ENCODE data around the gene ACKR3. TPM values are rescaled to one million over a fixed set of nuclear protein-coding genes. Genes with fewer than 3 reads are reported as not detected.

The ACKR3 gene
- polyA plus RNA-seq, 1 experiment, result 6.6 TPM

DNA sequence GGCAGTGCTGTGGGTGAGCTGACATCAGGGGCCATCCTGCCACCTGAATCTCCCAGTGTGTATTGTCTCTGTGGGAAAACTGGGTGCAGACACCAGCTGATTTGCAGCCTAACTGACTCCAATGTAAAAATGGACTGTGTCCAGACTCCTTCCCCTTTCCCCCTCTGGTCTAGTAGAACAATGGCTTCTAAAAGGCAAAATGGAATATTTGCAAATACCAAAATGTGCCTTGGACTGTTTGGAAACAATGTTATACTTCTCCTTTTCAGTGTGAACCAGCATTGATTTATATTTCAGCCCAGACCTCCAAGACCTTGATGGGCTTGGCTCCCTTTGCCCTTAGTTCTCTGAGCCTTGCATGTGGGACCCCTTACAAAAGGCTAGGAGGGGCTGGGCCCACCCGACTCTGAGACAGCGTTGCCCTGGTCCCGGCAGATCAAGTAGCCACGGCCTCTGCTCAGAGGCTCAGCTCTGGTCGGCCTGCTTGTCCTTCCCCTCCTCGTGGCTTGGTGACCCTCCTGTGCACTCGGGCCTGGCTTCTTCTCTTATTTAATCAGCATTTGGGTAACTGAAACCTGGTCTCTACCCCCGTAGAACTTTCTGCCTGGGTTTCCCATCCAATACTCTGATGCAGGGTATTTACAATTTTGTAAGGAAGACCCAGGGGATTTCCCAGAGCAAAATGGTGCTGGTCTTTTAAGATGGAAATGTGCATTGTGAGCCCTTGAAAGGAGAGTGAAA lies 18.0 kb upstream of the ACKR3 start:
- CTCF ChIA-PET, result interaction anchor here (1.3 kb wide), 1 partner anchor 475 kb away, joined by 3 read pairs; no protein-coding TSS in a partner anchor
- TF ChIP-seq, protein P1, sequence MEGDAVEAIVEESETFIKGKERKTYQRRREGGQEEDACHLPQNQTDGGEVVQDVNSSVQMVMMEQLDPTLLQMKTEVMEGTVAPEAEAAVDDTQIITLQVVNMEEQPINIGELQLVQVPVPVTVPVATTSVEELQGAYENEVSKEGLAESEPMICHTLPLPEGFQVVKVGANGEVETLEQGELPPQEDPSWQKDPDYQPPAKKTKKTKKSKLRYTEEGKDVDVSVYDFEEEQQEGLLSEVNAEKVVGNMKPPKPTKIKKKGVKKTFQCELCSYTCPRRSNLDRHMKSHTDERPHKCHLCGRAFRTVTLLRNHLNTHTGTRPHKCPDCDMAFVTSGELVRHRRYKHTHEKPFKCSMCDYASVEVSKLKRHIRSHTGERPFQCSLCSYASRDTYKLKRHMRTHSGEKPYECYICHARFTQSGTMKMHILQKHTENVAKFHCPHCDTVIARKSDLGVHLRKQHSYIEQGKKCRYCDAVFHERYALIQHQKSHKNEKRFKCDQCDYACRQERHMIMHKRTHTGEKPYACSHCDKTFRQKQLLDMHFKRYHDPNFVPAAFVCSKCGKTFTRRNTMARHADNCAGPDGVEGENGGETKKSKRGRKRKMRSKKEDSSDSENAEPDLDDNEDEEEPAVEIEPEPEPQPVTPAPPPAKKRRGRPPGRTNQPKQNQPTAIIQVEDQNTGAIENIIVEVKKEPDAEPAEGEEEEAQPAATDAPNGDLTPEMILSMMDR (IDR thresholded peaks at IDR 0.05; ENCODE audit: insufficient read depth, low read depth, low read length), result no peak
- POLR2A ChIA-PET, result no interaction called here
- Histone ChIP-seq H3K27me3 (ENCODE audit: control insufficient read depth, insufficient read depth, low read length) (peaks cover 4% of the 10 kb centered on the region; the same call in 1 of the 2 replicates), H3K4me3 (ENCODE audit: low read depth, low read length) (no peak overlapping the region), H3K36me3 (ENCODE audit: control insufficient read depth, insufficient read depth, low read length) (no peaks in the 10 kb centered on the region)
- DNase-seq (ENCODE audit: low read depth), result no peak

DNA sequence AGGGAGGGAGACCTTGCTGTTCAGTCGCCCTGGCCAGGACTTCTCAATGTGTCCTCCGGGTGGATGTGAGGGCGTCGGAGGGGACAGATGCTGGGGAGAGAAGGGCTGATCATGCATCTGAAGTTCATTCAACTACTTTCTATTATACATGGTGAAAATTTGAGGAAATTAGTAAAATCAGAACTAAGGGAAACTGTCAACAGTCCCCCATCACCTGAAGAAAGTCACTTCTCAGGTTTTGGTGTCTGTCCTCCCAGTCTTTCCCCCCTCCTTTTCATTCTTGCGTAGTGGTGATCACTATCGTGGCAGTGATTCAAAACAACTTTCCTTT lies 17.4 kb upstream of the ACKR3 start:
- Histone ChIP-seq H3K4me3 (ENCODE audit: low read depth, low read length) (no peak overlapping the region), H3K27me3 (ENCODE audit: control insufficient read depth, insufficient read depth, low read length) (peaks cover 4% of the 10 kb centered on the region; the same call in 1 of the 2 replicates), H3K36me3 (ENCODE audit: control insufficient read depth, insufficient read depth, low read length) (no peaks in the 10 kb centered on the region)
- ChIA-PET CTCF (interaction anchor here (1.3 kb wide), 1 partner anchor 474 kb away, joined by 3 read pairs; no protein-coding TSS in a partner anchor), POLR2A (no interaction called here)
- no peak for DNase-seq (ENCODE audit: low read depth)
- TF ChIP-seq, protein P1 (IDR thresholded peaks at IDR 0.05; ENCODE audit: insufficient read depth, low read depth, low read length), result no peak

DNA sequence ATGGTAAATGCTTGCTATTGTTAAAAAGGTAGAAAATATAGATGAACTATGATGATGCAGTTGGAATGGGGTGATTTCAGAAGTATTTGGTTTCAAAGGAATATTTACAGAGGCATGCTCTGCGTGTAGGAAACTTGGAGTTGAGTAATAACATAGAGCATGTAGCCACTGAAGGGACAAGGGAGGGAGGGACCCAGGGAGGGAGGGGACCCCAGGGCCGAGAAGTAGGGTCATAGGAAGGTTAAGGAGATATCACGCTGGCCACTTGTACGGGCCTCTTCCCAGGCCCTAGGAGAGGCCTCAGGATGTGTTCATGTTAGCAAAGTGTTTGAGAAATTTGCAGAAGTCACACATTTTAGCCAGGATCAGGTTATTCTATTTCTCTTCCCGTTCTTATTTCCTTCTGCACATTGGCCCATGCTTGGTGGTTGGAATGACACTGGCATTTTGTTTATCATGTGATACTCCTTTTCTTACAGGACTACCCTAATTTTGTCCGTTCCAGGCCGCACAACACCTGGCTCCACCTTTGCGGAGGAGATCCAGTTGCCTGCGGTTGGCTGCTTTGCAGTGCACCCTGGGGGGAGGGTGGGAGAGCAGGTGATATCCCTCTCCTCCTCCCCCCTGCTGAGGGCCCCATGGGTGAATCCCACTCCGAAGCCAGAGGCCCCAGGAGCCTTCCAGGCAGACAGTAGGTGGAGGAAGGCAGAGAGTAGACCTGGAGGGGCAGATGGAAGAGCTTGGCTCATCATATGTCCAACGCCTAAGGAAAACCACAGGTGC lies 16.9 kb upstream of the ACKR3 start:
- POLR2A ChIA-PET, result no interaction called here
- DNase-seq (ENCODE audit: low read depth), result no peak
- Histone ChIP-seq H3K36me3 (ENCODE audit: control insufficient read depth, insufficient read depth, low read length) (no peaks in the 10 kb centered on the region), H3K27me3 (ENCODE audit: control insufficient read depth, insufficient read depth, low read length) (peaks cover 4% of the 10 kb centered on the region; the same call in 1 of the 2 replicates), H3K4me3 (ENCODE audit: low read depth, low read length) (no peak overlapping the region)
- CTCF ChIA-PET, result interaction anchor here (2.8 kb wide), 1 partner anchor 13 kb away, joined by 7 read pairs; no protein-coding TSS in a partner anchor
- TF ChIP-seq, protein P1 (IDR thresholded peaks at IDR 0.05; ENCODE audit: insufficient read depth, low read depth, low read length), result no peak

DNA sequence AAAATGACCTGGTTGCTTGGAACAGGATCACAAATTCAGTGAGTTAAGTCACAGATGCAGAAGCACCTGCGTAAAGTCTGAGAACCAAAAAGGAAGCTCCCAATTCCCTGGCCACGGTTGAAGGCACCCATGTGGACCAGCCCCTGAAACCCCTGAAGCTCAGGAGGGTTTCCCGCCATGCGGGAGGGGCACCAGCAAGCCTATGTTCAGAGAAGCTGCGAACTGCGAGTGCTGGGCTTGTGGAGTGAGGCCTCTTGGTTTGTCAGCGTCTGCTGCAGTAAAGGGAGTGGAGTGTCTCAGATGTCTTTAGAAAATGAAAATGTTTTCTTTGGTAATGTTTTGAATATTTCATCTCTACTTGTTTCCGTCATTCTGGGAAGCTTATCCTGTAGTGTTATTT lies 16.1 kb upstream of the ACKR3 start:
- no peak for DNase-seq (ENCODE audit: low read depth)
- TF ChIP-seq, protein P1 (IDR thresholded peaks at IDR 0.05; ENCODE audit: insufficient read depth, low read depth, low read length), result no peak
- POLR2A ChIA-PET, result no interaction called here
- no peak overlapping the region for H3K4me3 ChIP-seq (ENCODE audit: low read depth, low read length)
- no peaks in the 10 kb centered on the region for H3K36me3 ChIP-seq (ENCODE audit: control insufficient read depth, insufficient read depth, low read length)
- peaks cover 4% of the 10 kb centered on the region; the same call in 1 of the 2 replicates for H3K27me3 ChIP-seq (ENCODE audit: control insufficient read depth, insufficient read depth, low read length)
- CTCF ChIA-PET, result interaction anchor here (0.7 to 2.8 kb wide), 2 partner anchors 13 to 474 kb away, joined by 3 to 7 read pairs; no protein-coding TSS in a partner anchor
